Tibial nerve (tissue), 4 donors: ENCODE data around the gene NR1H3. TPM values are rescaled to one million over a fixed set of nuclear protein-coding genes. Genes with fewer than 3 reads are reported as not detected.

Experiments
- DNase-seq, 2 donors: peaks; one replicate each; pipeline ENCODE4 v3.0.0-alpha.2; 2019; ENCODE audit warnings: low spot score in 2 of 2
- H3K27ac ChIP-seq, 4 donors: fragments of 200-600 bp; sonication (generic) in 3 of 4; one replicate each; pipeline ENCODE4 v1.5.1; 2017 to 2019; ENCODE audit warnings: mild to moderate bottlenecking in 1 of 4
- H3K27me3 ChIP-seq, 2 donors: fragments of 200-600 bp; sonication (generic) in 1 of 2; one replicate each; pipeline versions ENCODE4 v1.5.1 to v1.6.0; 2017 to 2019
- H3K36me3 ChIP-seq, 3 donors: fragments of 200-600 bp; sonication (generic); one replicate each; pipeline ENCODE4 v1.5.1; 2018 to 2019
- H3K4me1 ChIP-seq, 4 donors: fragments of 200-600 bp; sonication (generic) in 3 of 4; one replicate each; pipeline ENCODE4 v1.5.1; 2017 to 2019
- H3K4me3 ChIP-seq, 4 donors: fragments of 200-600 bp; sonication (generic) in 3 of 4; one replicate each; pipeline ENCODE4 v1.5.1; 2017 to 2019; ENCODE audit warnings: mild to moderate bottlenecking in 1 of 4, moderate library complexity in 1 of 4
- H3K9me3 ChIP-seq, 4 donors: fragments of 200-600 bp; sonication (generic) in 3 of 4; one replicate each; pipeline ENCODE4 v1.5.1; 2017 to 2019
- EP300 ChIP-seq, 2 donors: sonication (generic); formaldehyde crosslinking; IDR thresholded peaks; one replicate each; pipeline ENCODE4 v1.6.1; 2017; ENCODE audit warnings: antibody characterized with exemption in 2 of 2, mild to moderate bottlenecking in 1 of 2
- POLR2A ChIP-seq, 2 donors: fragments of 450-650 bp; IDR thresholded peaks; one replicate each; pipeline ENCODE4 v1.6.1; 2017; ENCODE audit warnings: antibody characterized with exemption in 2 of 2, mild to moderate bottlenecking in 2 of 2, moderate library complexity in 2 of 2
- WGBS, 2 donors: methylation state at CpG; one replicate each; pipeline ENCODE4 v1.1.5; 2018; 5-methylcytosine and 5-hydroxymethylcytosine counted together
- total RNA-seq, 4 donors: library from RNA; depleted of rRNA; stranded (reverse); fragments of >200 nt; gene quantifications; one replicate each; pipeline ENCODE4 v1.1.0, GENCODE V29; 2016
- TF ChIP-seq, protein P1 (sequence below), 5 experiments: fragments of 200-600 bp in 3 of 5; fragments of 450-650 bp in 2 of 5; sonication (generic) in 3 of 5; IDR thresholded peaks; one replicate each; pipeline ENCODE4 v1.5.1; 2016 to 2019; ENCODE audit warnings: antibody characterized with exemption in 5 of 5, mild to moderate bottlenecking in 3 of 5, moderate library complexity in 2 of 5

NR1H3 gene
- total RNA-seq, 4 donors from 2014 or later, result 92.7 to 218 (median 124) TPM

DNA sequence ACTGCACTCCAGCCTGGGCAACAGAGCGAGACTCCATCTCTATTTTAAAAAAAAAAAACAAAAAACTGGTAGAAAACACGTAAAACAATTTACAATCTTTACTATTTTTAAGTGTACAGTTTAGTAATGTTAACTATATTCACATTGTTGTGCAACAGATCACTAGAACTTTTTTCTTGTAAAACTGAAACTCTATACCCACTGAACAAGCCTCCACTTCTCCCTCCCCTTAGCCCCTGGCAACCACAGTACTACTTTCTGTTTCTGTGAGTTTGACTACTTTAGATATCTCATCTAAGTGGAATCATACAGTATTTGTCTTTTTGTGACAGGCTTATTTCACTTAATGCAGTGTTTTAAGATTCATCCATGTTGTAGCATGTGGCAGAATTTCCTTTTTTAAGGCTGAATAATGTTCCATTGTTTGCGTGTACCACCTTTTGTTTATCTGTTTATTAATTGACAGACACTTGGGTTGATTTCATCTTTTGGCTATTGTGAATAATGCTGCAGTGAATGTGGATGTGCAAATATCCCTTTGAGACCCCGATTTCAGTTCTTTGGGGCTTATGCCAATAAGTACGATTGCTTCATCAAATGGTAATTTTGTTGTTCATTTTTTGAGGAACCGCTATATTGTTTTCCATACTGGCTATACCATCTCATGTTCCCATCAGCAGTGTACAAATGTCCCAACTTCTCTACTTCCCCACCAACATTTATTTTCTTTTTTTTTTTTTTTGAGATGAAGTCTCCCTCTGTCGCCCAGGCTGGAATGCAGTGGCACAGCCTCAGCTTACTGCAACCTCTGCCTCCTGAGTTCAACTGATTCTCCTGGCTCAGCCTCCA, 32.0 kb upstream of the NR1H3 start:
- no peak overlapping the region for H3K4me3 ChIP-seq
- H3K27me3 ChIP-seq, result no peaks in the 10 kb centered on the region
- H3K27ac ChIP-seq, result no peak overlapping the region
- no peaks in the 10 kb centered on the region for H3K9me3 ChIP-seq
- WGBS, 2 donors, result 88 to 89% methylated on average over 7 of the region's 7 CpGs
- H3K36me3 ChIP-seq, result peaks cover 0 to 91% (median 0%) of the 10 kb centered on the region in 3 donors
- no peak for TF ChIP-seq POLR2A (IDR thresholded peaks at IDR 0.05)
- TF ChIP-seq, protein P1, sequence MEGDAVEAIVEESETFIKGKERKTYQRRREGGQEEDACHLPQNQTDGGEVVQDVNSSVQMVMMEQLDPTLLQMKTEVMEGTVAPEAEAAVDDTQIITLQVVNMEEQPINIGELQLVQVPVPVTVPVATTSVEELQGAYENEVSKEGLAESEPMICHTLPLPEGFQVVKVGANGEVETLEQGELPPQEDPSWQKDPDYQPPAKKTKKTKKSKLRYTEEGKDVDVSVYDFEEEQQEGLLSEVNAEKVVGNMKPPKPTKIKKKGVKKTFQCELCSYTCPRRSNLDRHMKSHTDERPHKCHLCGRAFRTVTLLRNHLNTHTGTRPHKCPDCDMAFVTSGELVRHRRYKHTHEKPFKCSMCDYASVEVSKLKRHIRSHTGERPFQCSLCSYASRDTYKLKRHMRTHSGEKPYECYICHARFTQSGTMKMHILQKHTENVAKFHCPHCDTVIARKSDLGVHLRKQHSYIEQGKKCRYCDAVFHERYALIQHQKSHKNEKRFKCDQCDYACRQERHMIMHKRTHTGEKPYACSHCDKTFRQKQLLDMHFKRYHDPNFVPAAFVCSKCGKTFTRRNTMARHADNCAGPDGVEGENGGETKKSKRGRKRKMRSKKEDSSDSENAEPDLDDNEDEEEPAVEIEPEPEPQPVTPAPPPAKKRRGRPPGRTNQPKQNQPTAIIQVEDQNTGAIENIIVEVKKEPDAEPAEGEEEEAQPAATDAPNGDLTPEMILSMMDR (IDR thresholded peaks at IDR 0.05), result no peak
- TF ChIP-seq EP300 (IDR thresholded peaks at IDR 0.05), result no peak
- peaks cover 0 to 6% (median 0%) of the 10 kb centered on the region in 4 donors for H3K4me1 ChIP-seq
- DNase-seq, result no peak

DNA sequence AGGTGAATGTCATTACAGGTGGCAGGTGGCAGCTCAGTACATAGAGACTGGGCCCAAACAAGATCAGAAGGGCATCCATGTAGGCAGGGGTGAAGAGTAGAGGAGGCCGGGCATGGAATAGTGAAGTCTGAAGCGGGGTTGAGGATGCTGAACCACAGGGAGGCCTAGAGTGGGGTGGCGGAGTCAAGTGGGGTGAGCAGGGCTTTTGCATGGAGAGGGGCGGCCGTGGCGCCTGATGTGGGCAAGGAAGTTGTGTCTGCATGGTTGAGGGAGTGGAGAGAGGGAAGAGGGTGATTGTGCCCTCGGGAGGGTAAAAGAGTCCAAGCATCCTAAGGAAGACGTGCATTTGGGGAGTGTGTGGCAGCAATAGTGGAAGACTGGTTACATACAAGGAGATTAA, 28.6 kb upstream of the NR1H3 start:
- no peaks in the 10 kb centered on the region for H3K27me3 ChIP-seq
- H3K36me3 ChIP-seq, result peaks cover 0 to 73% (median 0%) of the 10 kb centered on the region in 3 donors
- no peak for DNase-seq
- no peak overlapping the region for H3K27ac ChIP-seq
- peaks cover 0 to 3% (median under 1%) of the 10 kb centered on the region in 4 donors for H3K4me1 ChIP-seq
- TF ChIP-seq POLR2A (IDR thresholded peaks at IDR 0.05), result no peak
- H3K9me3 ChIP-seq, result no peaks in the 10 kb centered on the region
- H3K4me3 ChIP-seq, result no peak overlapping the region
- WGBS, 2 donors, result 89 to 91% methylated on average over 8 of the region's 8 CpGs

DNA sequence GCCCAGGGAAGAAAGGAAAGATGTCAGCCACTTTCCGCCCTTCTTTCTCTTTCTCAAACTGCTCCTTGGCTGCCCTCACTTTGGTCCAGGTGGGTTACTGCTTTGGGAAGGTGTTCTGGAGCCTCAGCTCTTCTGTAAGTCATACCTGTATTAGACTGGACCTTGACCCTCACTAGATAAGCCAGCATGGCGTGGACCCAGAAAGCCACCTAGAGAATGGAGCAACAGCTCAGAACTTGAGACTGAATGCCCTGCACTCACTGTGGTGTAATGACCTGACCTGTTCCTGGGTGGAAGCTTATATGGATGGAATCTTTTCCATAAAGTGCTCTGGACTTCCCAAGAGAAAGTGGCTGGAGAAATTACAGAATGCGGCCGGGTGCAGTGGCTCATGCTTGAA, 24.7 kb upstream of the NR1H3 start:
- no peaks in the 10 kb centered on the region for H3K27me3 ChIP-seq
- H3K4me1 ChIP-seq, result peaks cover 0 to 17% (median 2%) of the 10 kb centered on the region in 4 donors
- peaks cover 0 to 58% (median 0%) of the 10 kb centered on the region in 3 donors for H3K36me3 ChIP-seq
- WGBS, 2 donors, result 95 to 97% methylated on average over 4 of the region's 4 CpGs
- DNase-seq, result no peak
- no peak overlapping the region for H3K4me3 ChIP-seq
- H3K9me3 ChIP-seq, result no peaks in the 10 kb centered on the region
- TF ChIP-seq, protein P1 (IDR thresholded peaks at IDR 0.05), result no peak
- TF ChIP-seq EP300 (IDR thresholded peaks at IDR 0.05), result no peak
- TF ChIP-seq POLR2A (IDR thresholded peaks at IDR 0.05), result no peak
- H3K27ac ChIP-seq, result no peak overlapping the region

DNA sequence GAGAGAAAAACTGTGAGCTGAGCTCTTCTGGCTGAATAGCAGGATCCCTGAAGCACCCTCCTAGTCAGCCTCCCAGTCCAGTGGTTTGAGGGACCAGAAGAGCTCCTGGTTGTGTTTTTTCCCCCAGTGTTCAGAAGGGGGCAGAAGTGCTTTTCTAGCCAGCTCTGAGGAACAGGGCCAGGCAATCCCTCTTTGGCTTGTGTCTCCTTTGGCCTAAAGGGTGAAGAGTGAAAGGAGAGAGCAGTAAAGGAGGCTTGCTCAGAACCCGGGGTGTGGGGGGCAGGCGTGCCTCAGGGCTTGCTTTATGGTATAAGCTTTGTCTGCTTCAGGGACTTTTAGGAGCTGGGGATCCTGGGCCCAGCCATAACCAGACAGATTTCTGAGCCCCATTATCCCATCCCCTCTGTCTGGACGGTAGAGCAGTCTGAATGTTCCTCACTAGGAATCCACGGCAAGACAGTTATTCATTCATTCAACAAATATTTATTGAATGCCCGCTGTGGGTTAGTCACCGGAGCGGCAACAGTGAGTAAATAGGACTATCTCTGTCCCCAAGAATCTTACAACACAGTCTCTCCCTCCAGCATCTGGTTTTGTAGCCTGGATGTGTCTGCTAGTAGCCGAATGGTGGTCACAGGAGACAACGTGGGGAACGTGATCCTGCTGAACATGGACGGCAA, 23.7 kb upstream of the NR1H3 start:
- peak overlapping the region in 3 of 4 donors; percentile 1 to 52 (median 29) for H3K27ac ChIP-seq
- TF ChIP-seq POLR2A (IDR thresholded peaks at IDR 0.05) (no peak), EP300 (IDR thresholded peaks at IDR 0.05) (peak in 1 of 2 donors; percentile 27)
- TF ChIP-seq, protein P1 (IDR thresholded peaks at IDR 0.05), result peak in 2 of 5 experiments; percentile 33 to 56
- H3K36me3 ChIP-seq, result peaks cover 0 to 59% (median 0%) of the 10 kb centered on the region in 3 donors
- no peaks in the 10 kb centered on the region for H3K9me3 ChIP-seq
- H3K4me1 ChIP-seq, result peaks cover 0 to 20% (median 2%) of the 10 kb centered on the region in 4 donors
- no peak for DNase-seq
- H3K4me3 ChIP-seq, result no peak overlapping the region
- WGBS, 2 donors, result 37 to 42% methylated on average over 11 of the region's 11 CpGs
- H3K27me3 ChIP-seq, result no peaks in the 10 kb centered on the region

DNA sequence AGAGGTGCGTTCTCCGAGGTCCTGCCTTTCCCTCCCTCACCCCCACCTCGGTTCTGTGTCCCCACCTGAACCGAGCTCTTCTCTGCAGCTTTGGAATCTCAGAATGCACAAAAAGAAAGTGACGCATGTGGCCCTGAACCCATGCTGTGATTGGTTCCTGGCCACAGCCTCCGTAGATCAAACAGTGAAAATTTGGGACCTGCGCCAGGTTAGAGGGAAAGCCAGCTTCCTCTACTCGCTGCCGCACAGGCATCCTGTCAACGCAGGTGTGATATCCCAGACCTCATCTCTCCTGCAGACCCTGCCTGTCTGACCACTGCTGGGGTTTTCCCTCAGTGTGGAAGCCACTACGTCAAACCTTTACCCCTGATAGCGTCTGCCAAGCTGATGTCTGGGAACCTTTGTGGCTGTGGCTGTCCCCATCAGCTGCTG, 23.1 kb upstream of the NR1H3 start:
- TF ChIP-seq POLR2A (IDR thresholded peaks at IDR 0.05), result no peak
- TF ChIP-seq, protein P1 (IDR thresholded peaks at IDR 0.05), result no peak
- no peak for TF ChIP-seq EP300 (IDR thresholded peaks at IDR 0.05)
- no peaks in the 10 kb centered on the region for H3K27me3 ChIP-seq
- 63 to 74% methylated on average over 12 of the region's 12 CpGs for WGBS, 2 donors
- no peaks in the 10 kb centered on the region for H3K9me3 ChIP-seq
- peaks cover 0 to 20% (median 2%) of the 10 kb centered on the region in 4 donors for H3K4me1 ChIP-seq
- H3K4me3 ChIP-seq, result no peak overlapping the region
- peaks cover 0 to 61% (median 2%) of the 10 kb centered on the region in 3 donors for H3K36me3 ChIP-seq
- peak overlapping the region in 1 of 4 donors; percentile 29 for H3K27ac ChIP-seq
- no peak for DNase-seq
